ENCODE data around the gene ANKS3. TPM values are rescaled to one million over a fixed set of nuclear protein-coding genes. Genes with fewer than 3 reads are reported as not detected.

Gene ANKS3
- total RNA-seq, 4 donors from 2014 or later = 11.5 to 36.5 (median 20.0) TPM

DNA sequence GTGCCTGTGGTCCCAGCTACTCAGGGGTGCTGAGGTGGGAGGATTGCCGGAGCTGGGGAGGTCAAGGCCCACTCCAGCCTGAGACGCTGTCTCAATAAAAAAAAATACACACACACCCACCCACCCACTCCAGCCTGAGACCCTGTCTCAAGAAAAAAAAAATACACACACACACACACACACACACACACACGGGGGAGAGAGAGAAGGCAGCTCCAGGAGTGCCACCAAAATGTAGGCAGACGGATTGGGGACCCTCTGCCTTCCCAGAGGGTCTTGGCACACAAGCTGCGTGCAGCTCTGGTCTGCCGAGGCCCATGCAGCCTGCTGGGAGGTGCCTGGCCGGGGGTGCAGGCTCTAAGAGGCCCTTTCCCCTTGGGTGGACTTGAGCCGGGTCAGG is 46.7 kb downstream of the ANKS3 start:
- no peak for DNase-seq (ENCODE audit: low spot score in 2 of 2)
- Histone ChIP-seq H3K4me1 (peaks cover 1% of the 10 kb centered on the region), H3K27ac (no peak overlapping the region), H3K27me3 (no peaks in the 10 kb centered on the region), H3K9me3 (no peaks in the 10 kb centered on the region), H3K36me3 (peaks cover 69% of the 10 kb centered on the region), H3K4me3 (no peak overlapping the region)
- TF ChIP-seq EP300 (IDR thresholded peaks at IDR 0.05) (no peak), POLR2A (IDR thresholded peaks at IDR 0.05) (no peak), POLR2AphosphoS5 (IDR thresholded peaks at IDR 0.05) (no peak)
- TF ChIP-seq, protein P1, sequence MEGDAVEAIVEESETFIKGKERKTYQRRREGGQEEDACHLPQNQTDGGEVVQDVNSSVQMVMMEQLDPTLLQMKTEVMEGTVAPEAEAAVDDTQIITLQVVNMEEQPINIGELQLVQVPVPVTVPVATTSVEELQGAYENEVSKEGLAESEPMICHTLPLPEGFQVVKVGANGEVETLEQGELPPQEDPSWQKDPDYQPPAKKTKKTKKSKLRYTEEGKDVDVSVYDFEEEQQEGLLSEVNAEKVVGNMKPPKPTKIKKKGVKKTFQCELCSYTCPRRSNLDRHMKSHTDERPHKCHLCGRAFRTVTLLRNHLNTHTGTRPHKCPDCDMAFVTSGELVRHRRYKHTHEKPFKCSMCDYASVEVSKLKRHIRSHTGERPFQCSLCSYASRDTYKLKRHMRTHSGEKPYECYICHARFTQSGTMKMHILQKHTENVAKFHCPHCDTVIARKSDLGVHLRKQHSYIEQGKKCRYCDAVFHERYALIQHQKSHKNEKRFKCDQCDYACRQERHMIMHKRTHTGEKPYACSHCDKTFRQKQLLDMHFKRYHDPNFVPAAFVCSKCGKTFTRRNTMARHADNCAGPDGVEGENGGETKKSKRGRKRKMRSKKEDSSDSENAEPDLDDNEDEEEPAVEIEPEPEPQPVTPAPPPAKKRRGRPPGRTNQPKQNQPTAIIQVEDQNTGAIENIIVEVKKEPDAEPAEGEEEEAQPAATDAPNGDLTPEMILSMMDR (IDR thresholded peaks at IDR 0.05) = no peak
- WGBS = 90% methylated on average over 6 of the region's 8 CpGs

DNA sequence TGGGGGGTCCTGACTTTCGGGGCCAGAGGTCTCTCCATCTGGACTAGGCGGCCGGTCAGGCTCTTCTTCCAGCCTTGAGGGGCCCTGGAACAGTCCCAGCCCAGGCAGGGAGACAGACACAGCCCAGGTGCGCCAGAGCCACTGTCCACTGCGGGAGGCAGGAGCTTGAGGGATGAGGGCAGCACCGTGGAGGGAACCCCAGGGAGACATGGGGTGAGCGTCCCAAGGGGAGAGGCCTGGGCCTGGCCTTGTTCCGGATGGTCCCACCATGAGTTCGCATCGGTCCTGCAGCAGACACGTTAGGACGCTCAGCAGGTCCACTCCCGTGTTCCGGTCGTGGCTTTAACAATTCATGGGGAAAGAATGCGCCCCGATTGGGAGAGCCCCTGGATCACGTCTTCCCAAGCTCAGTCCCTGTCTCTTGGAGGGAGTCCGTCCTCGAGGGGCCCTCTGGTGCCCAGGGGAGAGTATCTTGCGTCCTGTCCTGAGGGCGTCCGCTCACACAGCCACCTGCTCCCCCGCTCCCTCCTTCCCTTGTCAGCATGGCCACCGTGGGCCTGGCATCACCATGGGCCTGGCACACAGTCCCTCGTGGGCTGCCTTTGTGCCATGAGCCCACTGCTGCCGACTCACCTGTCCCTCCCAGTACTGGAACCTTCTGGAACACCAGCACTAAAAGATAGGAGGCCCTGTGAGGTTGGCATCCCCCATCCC is 47.4 kb downstream of the ANKS3 start:
- 85% methylated on average over 21 of the region's 27 CpGs for WGBS
- H3K36me3 ChIP-seq = peaks cover 76% of the 10 kb centered on the region

DNA sequence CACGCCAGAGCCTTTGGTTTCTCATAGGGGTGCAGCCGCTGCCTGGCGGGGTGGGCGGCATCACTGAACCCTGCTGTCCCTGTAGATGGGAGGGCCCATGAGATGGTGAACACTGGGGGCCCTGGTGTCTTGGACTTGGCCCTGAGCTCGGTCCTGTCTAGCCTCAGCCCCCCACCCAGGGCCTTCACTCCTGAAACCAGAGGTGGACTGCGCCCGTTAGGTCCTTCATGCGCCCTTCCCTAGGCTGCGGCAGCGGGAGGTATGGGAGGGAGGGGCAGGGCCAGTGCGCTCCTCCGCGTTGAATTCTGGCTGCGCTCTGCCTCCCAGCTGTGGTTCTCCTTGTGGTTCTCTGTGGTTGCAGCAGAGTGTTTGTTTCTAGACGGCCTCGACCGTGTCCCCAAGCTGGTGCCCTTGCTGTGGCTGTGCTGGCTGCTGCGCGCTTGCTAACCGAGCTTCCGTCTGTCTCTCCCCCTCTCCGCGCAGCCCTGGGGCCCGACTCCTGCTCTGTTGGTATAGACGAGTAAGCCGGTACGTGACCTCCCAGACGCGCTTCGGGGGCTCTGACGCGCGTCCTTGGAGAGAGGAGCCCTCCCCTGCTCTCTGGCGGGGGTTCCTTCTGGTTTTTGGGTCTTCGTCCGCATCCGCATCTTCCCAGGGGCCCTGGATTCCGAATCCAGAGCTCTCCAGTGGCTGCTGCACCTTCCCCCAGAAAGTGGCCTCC is 48.1 kb downstream of the ANKS3 start:
- H3K27ac ChIP-seq = no peak overlapping the region
- H3K4me1 ChIP-seq = peaks cover 2% of the 10 kb centered on the region
- no peaks in the 10 kb centered on the region for H3K27me3 ChIP-seq
- TF ChIP-seq EP300 (IDR thresholded peaks at IDR 0.05) = no peak
- peaks cover 80% of the 10 kb centered on the region for H3K36me3 ChIP-seq
- DNase-seq (ENCODE audit: low spot score in 2 of 2) = no peak
- H3K9me3 ChIP-seq = no peaks in the 10 kb centered on the region
- no peak overlapping the region for H3K4me3 ChIP-seq
- WGBS = 96% methylated on average over 38 of the region's 38 CpGs

More for the DNA sequence above, 47.4 kb downstream of the ANKS3 start:
- Histone ChIP-seq H3K27ac (no peak overlapping the region), H3K4me1 (no peaks in the 10 kb centered on the region), H3K9me3 (no peaks in the 10 kb centered on the region), H3K4me3 (no peak overlapping the region), H3K27me3 (no peaks in the 10 kb centered on the region)
- TF ChIP-seq POLR2AphosphoS5 (IDR thresholded peaks at IDR 0.05) = no peak
- TF ChIP-seq, protein P1 (IDR thresholded peaks at IDR 0.05) = no peak
- no peak for TF ChIP-seq EP300 (IDR thresholded peaks at IDR 0.05)
- TF ChIP-seq POLR2A (IDR thresholded peaks at IDR 0.05) = no peak
- DNase-seq (ENCODE audit: low spot score in 2 of 2) = no peak

DNA sequence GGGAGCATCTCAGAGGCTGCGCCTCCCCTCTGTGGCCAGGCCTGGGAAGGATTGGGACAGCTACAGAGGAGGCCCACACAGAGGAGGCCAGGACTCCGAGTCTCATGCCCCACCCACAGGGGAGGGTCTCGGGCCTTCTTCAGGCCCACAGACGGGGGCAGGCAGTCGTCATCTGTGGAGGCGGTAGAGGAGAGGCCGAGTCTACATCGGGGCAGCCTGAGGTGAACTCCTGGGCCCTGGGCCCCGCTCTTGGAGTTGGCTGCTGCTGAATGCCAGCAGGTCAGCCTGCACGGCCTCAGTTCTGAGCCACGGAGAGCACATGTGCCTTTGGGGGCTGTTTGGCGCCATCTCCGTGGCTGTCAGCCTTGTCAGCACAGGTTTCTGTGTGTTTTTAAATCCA is 48.8 kb downstream of the ANKS3 start:
- no peak for DNase-seq (ENCODE audit: low spot score in 2 of 2)
- Histone ChIP-seq H3K9me3 (no peaks in the 10 kb centered on the region), H3K27ac (no peak overlapping the region), H3K4me1 (peaks cover 9% of the 10 kb centered on the region), H3K4me3 (no peak overlapping the region), H3K36me3 (peaks cover 80% of the 10 kb centered on the region), H3K27me3 (no peaks in the 10 kb centered on the region)
- WGBS = 91% methylated on average over 10 of the region's 13 CpGs
- TF ChIP-seq EP300 (IDR thresholded peaks at IDR 0.05) (no peak), POLR2A (IDR thresholded peaks at IDR 0.05) (no peak), POLR2AphosphoS5 (IDR thresholded peaks at IDR 0.05) (no peak)
- TF ChIP-seq, protein P1 (IDR thresholded peaks at IDR 0.05) = no peak

DNA sequence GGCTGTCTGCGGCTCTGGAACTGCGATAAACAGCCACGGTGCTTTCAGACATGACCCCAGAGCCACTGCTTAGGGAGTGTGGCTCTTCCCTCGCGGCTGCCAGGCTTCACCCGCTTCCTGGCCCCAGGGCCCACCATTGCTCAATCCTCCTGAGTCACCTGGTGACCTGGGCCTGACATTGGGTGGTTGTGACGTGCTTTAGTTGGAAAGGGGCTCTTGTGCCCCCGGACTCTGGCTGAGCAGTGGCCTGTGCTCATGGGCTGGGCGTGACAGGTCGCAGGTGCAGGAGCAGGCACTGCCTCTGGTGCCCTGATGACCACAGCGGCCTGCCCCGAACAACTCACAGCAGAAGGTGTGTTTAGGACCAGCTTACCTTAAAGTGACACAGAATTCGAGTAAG is 49.3 kb downstream of the ANKS3 start:
- 83% methylated on average over 7 of the region's 13 CpGs for WGBS
- no peak for DNase-seq (ENCODE audit: low spot score in 2 of 2)
- H3K4me3 ChIP-seq = no peak overlapping the region
- no peaks in the 10 kb centered on the region for H3K9me3 ChIP-seq
- H3K27me3 ChIP-seq = no peaks in the 10 kb centered on the region
- peaks cover 80% of the 10 kb centered on the region for H3K36me3 ChIP-seq
- no peak overlapping the region for H3K27ac ChIP-seq
- H3K4me1 ChIP-seq = peaks cover 14% of the 10 kb centered on the region
- TF ChIP-seq, protein P1 (IDR thresholded peaks at IDR 0.05) = no peak
- TF ChIP-seq EP300 (IDR thresholded peaks at IDR 0.05) (no peak), POLR2AphosphoS5 (IDR thresholded peaks at IDR 0.05) (no peak), POLR2A (IDR thresholded peaks at IDR 0.05) (no peak)
